NCI-H1092 treated with DMSO at 0.1 percent for 48 hours (cell line): ENCODE measurements around the gene OPA3.

Experiments used
- DNase-seq: peaks from one replicate; lab custom pipeline; 2025; lab: John Stamatoyannopoulos, UW

Gene OPA3

GRCh38 chr19:45567609-45568008 is 17.0 kb downstream of the OPA3 start:
- DNase-seq = no peak

GRCh38 chr19:45564131-45564780 is 20.3 kb downstream of the OPA3 start:
- DNase-seq = no peak

DNA sequence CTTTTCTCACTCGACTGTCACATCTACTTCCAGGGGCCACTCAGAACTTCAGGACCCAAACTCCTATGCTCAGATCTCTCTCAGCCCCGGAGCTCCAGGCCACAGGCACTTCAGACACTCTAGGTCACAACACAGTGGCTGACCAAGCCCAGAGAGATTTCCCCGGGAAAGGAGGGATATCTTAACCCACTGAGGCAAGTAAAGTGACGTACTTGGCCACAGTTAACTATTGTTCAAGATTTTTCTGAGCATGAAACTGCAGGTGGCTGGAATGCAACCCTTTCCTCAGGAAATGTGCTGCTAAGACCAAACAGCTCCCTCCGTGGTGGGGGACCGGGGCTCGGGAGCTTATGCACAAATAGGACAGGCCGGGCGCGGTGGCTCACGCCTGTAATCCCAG is 23.9 kb downstream of the OPA3 start:
- DNase-seq = no peak

DNA sequence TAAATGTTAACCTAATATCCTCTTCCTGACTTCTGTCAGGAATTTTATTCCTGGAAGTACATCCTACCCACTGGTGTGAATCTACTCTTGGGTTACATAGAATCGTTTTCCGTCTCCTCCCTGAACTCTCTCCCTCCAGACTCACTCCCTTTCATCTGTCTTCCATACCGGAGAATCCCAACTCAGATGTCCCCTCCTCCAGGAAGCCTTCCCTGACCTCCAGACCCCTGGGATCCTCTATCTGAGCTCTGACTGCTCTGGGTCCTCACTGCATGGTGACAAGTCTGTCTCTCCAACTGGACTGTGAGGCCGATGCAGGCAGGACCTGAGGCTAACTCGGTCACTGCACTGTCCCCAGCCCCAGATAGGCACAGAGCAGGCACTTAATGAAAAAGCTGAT is 24.6 kb downstream of the OPA3 start:
- DNase-seq = no peak

GRCh38 chr19:45558399-45558878 is 26.2 kb downstream of the OPA3 start:
- peak; percentile 6 for DNase-seq

GRCh38 chr19:45556835-45557234 is 27.8 kb downstream of the OPA3 start:
- DNase-seq = no peak

- DNase-seq = no peak
Observed at GRCh38 chr19:45554481-45554880, 30.1 kb downstream of the OPA3 start.

DNA sequence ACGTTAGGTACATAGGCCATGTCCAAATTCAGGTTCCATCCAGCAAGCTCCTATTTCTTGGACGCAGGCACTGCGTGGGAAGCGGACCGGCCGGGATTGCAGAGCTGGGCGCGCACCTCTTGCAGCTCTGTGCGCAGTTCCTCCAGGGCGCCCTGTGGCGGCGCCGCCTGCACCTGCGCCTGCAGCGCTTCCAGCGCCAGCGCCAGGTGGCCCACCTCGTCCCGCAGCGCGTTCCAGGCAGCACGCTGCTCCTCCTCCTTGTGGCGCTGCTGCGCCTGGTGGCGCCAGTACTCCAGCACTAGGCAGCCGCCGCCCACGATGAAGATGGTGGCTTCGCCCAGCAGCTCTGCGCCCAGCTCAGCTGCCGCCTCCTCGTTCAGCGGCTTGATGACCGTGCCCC is 31.1 kb downstream of the OPA3 start:
- DNase-seq = no peak

- DNase-seq = no peak
Observed at GRCh38 chr19:45547965-45548609, 36.5 kb downstream of the OPA3 start.

DNA sequence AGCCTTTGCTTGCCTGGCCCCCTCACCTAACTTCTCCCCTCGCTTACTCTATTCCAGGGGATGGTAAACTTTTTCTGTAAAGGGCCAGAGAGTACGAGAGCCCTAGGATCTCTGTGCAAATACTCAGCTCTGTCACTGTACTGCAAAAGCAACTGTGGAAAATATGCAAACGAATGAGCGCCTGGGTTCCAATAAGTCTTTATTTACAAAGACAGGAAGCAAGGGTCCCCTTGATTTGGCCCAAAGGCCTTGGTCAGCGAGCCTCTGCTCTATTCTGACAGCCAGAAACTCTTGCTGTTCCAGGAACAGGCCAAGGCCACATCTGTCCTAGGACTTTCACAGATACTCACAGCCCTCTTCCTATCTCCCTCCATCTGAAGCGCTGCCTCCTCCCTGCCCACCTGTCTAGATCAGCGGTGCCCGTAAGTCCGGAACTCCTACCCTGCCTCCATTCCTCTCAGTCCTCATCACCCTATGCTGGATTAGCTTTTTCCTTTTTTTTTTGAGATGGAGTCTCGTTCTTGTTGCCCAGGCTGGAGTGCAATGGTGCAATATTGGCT is 37.3 kb downstream of the OPA3 start:
- DNase-seq = no peak

- DNase-seq = no peak
Observed at GRCh38 chr19:45542234-45542668, 42.4 kb downstream of the OPA3 start.

DNA sequence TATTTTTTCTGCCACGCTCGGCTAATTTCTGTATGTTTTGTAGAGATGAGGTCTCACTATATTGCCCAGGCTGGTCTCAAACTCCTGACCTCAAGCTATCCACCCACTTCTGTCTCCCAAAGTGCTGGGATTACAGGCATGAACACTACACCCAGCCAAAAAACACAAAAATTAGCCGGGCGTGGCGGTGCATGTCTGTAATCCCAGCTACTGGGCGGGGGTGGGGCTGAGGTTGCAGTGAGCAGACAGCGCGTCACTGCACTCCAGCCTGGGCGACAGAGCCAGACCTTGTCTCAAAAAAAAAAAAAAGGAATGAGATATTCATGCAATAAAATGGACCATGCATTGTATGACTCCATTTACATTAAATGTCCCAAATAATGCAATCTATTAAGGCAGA is 45.1 kb downstream of the OPA3 start:
- DNase-seq = no peak

DNA sequence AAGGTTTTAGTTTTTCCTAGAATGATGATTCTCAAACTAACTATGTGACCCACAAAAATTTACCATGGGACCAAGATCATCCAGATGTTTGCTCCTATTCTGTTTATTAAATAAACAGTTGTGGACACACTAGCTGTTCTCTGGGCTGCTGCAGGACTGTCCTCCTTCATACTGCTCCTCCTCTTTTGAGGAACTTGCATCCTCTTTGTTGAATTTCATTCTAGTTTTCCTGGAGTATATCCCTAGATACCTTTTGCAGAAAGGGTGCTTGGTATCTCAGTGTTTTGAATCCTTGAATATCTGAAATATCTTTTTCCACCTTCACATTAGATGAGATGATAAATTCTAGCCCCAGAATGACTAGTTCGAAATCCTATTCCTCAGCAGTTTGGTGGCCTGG is 53.3 kb downstream of the OPA3 start:
- DNase-seq = no peak

GRCh38 chr19:45529420-45529785 is 55.2 kb downstream of the OPA3 start:
- no peak for DNase-seq

DNA sequence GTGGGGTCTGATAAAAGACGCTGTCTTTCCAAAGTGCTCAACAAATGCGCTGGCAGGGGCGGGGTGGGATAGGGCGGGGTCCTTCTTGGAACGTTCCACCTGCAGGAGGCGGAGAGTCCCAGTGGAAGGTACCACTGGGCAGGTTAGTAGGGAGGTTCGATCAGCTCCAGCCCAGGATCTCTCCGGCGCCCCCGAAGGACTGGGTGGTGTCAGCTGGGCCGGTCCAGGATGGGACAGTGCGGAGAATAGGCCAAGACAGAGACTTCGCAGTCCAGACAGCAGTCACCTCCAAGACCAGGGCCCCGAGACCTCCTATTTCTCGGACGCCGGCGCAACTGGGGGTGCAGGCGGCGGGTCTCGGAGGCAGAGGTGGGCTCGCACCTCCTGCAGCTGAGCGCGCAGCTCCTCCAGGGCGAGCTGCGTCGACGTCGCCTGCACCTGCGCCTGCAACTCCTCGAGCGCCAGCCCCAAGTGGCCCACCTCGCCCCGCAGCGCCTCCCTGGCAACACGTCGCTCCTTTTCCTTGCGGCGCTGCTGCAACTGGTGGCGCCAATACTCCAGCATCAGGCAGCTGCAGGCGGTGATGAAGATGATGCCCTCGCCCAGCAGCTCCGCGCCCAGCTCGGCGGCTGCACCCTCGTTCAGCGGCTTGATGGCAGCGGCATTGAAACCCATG is 55.7 kb downstream of the OPA3 start:
- DNase-seq = peak; percentile 34

DNA sequence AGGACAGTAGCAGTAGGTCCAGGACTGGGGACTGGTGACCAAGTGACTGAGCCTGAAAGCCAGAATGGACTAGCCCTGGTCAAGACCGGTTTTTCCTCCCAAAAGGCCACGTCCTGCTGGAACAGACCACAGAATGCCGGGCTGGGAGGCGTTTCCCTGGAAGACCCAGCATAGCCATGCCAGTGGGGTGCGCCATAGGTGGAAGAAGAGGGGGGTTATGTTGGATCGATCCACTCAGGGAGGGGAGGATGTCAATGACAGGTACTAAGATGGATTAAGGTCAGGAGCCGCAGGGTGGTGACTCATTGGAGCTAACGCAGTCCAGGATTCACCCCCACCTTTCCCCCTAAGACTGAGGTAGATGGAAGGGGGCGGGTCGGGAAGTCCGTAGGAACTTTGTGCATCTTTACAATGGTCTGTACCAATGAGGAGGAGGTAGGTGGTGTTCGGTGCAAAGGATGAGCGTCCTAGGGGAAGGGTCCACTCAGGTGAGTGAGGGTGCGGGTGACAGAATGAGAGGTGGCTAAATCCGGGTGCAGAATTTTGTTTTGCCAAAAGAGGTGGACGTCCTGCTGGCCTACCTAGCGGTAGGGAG is 56.4 kb downstream of the OPA3 start:
- no peak for DNase-seq

- no peak for DNase-seq
Observed at GRCh38 chr19:45527731-45528130, 56.9 kb downstream of the OPA3 start.

- DNase-seq = no peak
Observed at GRCh38 chr19:45526971-45527370, 57.6 kb downstream of the OPA3 start.

GRCh38 chr19:45526143-45526542 is 58.5 kb downstream of the OPA3 start:
- no peak for DNase-seq

DNA sequence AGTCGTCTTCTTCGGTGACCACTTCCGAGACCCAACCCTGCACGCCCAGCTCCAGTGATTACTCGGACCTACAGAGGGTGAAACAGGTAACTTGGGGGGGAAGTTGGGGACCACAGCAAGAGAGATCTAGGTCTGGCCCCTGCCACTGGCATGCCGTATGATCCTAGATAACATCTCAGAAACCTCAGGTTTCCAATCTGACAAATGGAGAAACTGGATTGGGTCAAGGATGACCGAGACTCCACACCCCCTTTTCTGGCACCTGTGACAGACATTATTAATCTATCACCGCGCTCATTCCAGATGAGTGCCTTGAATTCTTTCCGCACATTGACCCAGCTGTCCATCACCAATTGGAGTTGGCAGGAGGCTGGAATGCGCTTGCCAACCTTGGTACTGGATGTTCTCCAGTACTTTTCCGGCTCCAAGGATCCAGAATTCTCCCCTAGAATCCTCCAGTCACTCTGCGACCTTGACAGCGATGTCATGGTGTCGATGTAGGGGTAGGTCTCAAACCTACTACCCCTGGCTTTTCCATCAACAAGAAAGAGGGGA is 60.0 kb downstream of the OPA3 start:
- DNase-seq = no peak

GRCh38 chr19:45523642-45524256 is 60.9 kb downstream of the OPA3 start:
- DNase-seq = peak; percentile 80
